Measurements from ENCODE around the gene SPINK1.

Gene SPINK1

GRCh38 chr5:147821766-147822165, 9.7 kb downstream of the SPINK1 start:
- no peak overlapping the region for H2BK5ac ChIP-seq (ENCODE audit: low read depth, low read length, poor library complexity, severe bottlenecking)
- H3K4me2 ChIP-seq (ENCODE audit: low read length, poor library complexity, severe bottlenecking), result no peak overlapping the region
- no peak overlapping the region for H2BK120ac ChIP-seq (ENCODE audit: low read depth, low read length)
- H2BK12ac ChIP-seq (ENCODE audit: low read length in 2 of 2), result no peak overlapping the region
- no peak overlapping the region for H4K91ac ChIP-seq (ENCODE audit: low read length)
- no peaks in the 10 kb centered on the region for H3K79me1 ChIP-seq (replicated peaks; ENCODE audit: low read length, poor library complexity, severe bottlenecking)
- H3K9me3 ChIP-seq (ENCODE audit: control insufficient read depth, low read length), result no peaks in the 10 kb centered on the region
- no peak overlapping the region for H3K27ac ChIP-seq (ENCODE audit: low read length, poor library complexity, severe bottlenecking)
- no peaks in the 10 kb centered on the region for H3K4me1 ChIP-seq (ENCODE audit: control insufficient read depth, insufficient read depth, low read depth, low read length)
- H2AFZ ChIP-seq (ENCODE audit: low read depth, low read length), result no peak overlapping the region
- DNase-seq, result no peak
- H4K8ac ChIP-seq (ENCODE audit: low read length), result no peak overlapping the region
- H3K18ac ChIP-seq (ENCODE audit: low read depth in 1 of 2, low read length in 2 of 2), result no peak overlapping the region
- no peaks in the 10 kb centered on the region for H3K27me3 ChIP-seq (ENCODE audit: control insufficient read depth in 1 of 2, insufficient read depth in 1 of 2, low read length in 2 of 2)
- H3K9ac ChIP-seq (ENCODE audit: low read length), result no peak overlapping the region
- H2AK5ac ChIP-seq (ENCODE audit: low read length, severe bottlenecking), result no peak overlapping the region
- H3K4ac ChIP-seq (ENCODE audit: low read depth in 1 of 2, low read length in 2 of 2), result no peak overlapping the region
- no peak overlapping the region for H3K4me3 ChIP-seq (ENCODE audit: insufficient read depth in 1 of 2, low read depth in 1 of 2, low read length in 2 of 2)
- H3K23ac ChIP-seq (ENCODE audit: low read length in 2 of 2), result no peak overlapping the region
- H3K14ac ChIP-seq (ENCODE audit: low read length in 2 of 2), result no peak overlapping the region
- H2BK15ac ChIP-seq (ENCODE audit: low read depth, poor library complexity, severe bottlenecking), result no peak overlapping the region
- 81% methylated on average over 4 of the region's 5 CpGs for WGBS
- no peaks in the 10 kb centered on the region for H3K36me3 ChIP-seq (ENCODE audit: control insufficient read depth in 1 of 2, insufficient read depth in 2 of 2, low read depth in 1 of 2, low read length in 2 of 2)

- Histone ChIP-seq H2AFZ (ENCODE audit: low read depth, low read length) (no peak overlapping the region), H3K4me1 (ENCODE audit: control insufficient read depth, insufficient read depth, low read depth, low read length) (no peaks in the 10 kb centered on the region), H2BK12ac (ENCODE audit: low read length in 2 of 2) (no peak overlapping the region), H3K9me3 (ENCODE audit: control insufficient read depth, low read length) (no peaks in the 10 kb centered on the region), H3K4ac (ENCODE audit: low read depth in 1 of 2, low read length in 2 of 2) (no peak overlapping the region), H4K91ac (ENCODE audit: low read length) (no peak overlapping the region), H3K4me2 (ENCODE audit: low read length, poor library complexity, severe bottlenecking) (no peak overlapping the region), H3K27ac (ENCODE audit: low read length, poor library complexity, severe bottlenecking) (no peak overlapping the region), H4K8ac (ENCODE audit: low read length) (no peak overlapping the region), H2AK5ac (ENCODE audit: low read length, severe bottlenecking) (no peak overlapping the region), H3K4me3 (ENCODE audit: insufficient read depth in 1 of 2, low read depth in 1 of 2, low read length in 2 of 2) (no peak overlapping the region), H3K23ac (ENCODE audit: low read length in 2 of 2) (no peak overlapping the region), H3K27me3 (ENCODE audit: control insufficient read depth in 1 of 2, insufficient read depth in 1 of 2, low read length in 2 of 2) (no peaks in the 10 kb centered on the region), H3K14ac (ENCODE audit: low read length in 2 of 2) (no peak overlapping the region), H3K79me1 (replicated peaks; ENCODE audit: low read length, poor library complexity, severe bottlenecking) (no peaks in the 10 kb centered on the region), H3K36me3 (ENCODE audit: control insufficient read depth in 1 of 2, insufficient read depth in 2 of 2, low read depth in 1 of 2, low read length in 2 of 2) (no peaks in the 10 kb centered on the region), H2BK5ac (ENCODE audit: low read depth, low read length, poor library complexity, severe bottlenecking) (no peak overlapping the region), H3K18ac (ENCODE audit: low read depth in 1 of 2, low read length in 2 of 2) (no peak overlapping the region), H2BK15ac (ENCODE audit: low read depth, poor library complexity, severe bottlenecking) (no peak overlapping the region), H2BK120ac (ENCODE audit: low read depth, low read length) (no peak overlapping the region), H3K9ac (ENCODE audit: low read length) (no peak overlapping the region)
- WGBS, result no CpG with 5 or more reads among the region's 1 CpG
- DNase-seq, result no peak
Measured at GRCh38 chr5:147819261-147819770, 12.2 kb downstream of the SPINK1 start.

GRCh38 chr5:147818290-147818689, 13.2 kb downstream of the SPINK1 start:
- Histone ChIP-seq H3K4me3 (ENCODE audit: insufficient read depth in 1 of 2, low read depth in 1 of 2, low read length in 2 of 2) (no peak overlapping the region), H3K27me3 (ENCODE audit: control insufficient read depth in 1 of 2, insufficient read depth in 1 of 2, low read length in 2 of 2) (no peaks in the 10 kb centered on the region), H2AK5ac (ENCODE audit: low read length, severe bottlenecking) (no peak overlapping the region), H2BK120ac (ENCODE audit: low read depth, low read length) (no peak overlapping the region), H2BK5ac (ENCODE audit: low read depth, low read length, poor library complexity, severe bottlenecking) (no peak overlapping the region), H3K9ac (ENCODE audit: low read length) (no peak overlapping the region), H3K4me2 (ENCODE audit: low read length, poor library complexity, severe bottlenecking) (no peak overlapping the region), H2BK15ac (ENCODE audit: low read depth, poor library complexity, severe bottlenecking) (no peak overlapping the region), H3K4ac (ENCODE audit: low read depth in 1 of 2, low read length in 2 of 2) (no peak overlapping the region), H4K8ac (ENCODE audit: low read length) (no peak overlapping the region), H3K36me3 (ENCODE audit: control insufficient read depth in 1 of 2, insufficient read depth in 2 of 2, low read depth in 1 of 2, low read length in 2 of 2) (no peaks in the 10 kb centered on the region), H3K79me1 (replicated peaks; ENCODE audit: low read length, poor library complexity, severe bottlenecking) (no peaks in the 10 kb centered on the region), H3K23ac (ENCODE audit: low read length in 2 of 2) (no peak overlapping the region), H3K27ac (ENCODE audit: low read length, poor library complexity, severe bottlenecking) (no peak overlapping the region), H2AFZ (ENCODE audit: low read depth, low read length) (no peak overlapping the region), H3K4me1 (ENCODE audit: control insufficient read depth, insufficient read depth, low read depth, low read length) (no peaks in the 10 kb centered on the region), H3K14ac (ENCODE audit: low read length in 2 of 2) (no peak overlapping the region), H3K9me3 (ENCODE audit: control insufficient read depth, low read length) (no peaks in the 10 kb centered on the region), H2BK12ac (ENCODE audit: low read length in 2 of 2) (no peak overlapping the region), H3K18ac (ENCODE audit: low read depth in 1 of 2, low read length in 2 of 2) (no peak overlapping the region), H4K91ac (ENCODE audit: low read length) (no peak overlapping the region)
- DNase-seq, result no peak
- WGBS, result 11% methylated on average over 1 of the region's 1 CpG

- H3K4me2 ChIP-seq (ENCODE audit: low read length, poor library complexity, severe bottlenecking), result no peak overlapping the region
- H2BK120ac ChIP-seq (ENCODE audit: low read depth, low read length), result no peak overlapping the region
- no peak overlapping the region for H4K91ac ChIP-seq (ENCODE audit: low read length)
- no peaks in the 10 kb centered on the region for H3K79me1 ChIP-seq (replicated peaks; ENCODE audit: low read length, poor library complexity, severe bottlenecking)
- H3K23ac ChIP-seq (ENCODE audit: low read length in 2 of 2), result no peak overlapping the region
- no peak overlapping the region for H2BK5ac ChIP-seq (ENCODE audit: low read depth, low read length, poor library complexity, severe bottlenecking)
- no peak overlapping the region for H3K27ac ChIP-seq (ENCODE audit: low read length, poor library complexity, severe bottlenecking)
- no peak overlapping the region for H2BK15ac ChIP-seq (ENCODE audit: low read depth, poor library complexity, severe bottlenecking)
- H3K36me3 ChIP-seq (ENCODE audit: control insufficient read depth in 1 of 2, insufficient read depth in 2 of 2, low read depth in 1 of 2, low read length in 2 of 2), result no peaks in the 10 kb centered on the region
- H3K4me1 ChIP-seq (ENCODE audit: control insufficient read depth, insufficient read depth, low read depth, low read length), result peaks cover 1% of the 10 kb centered on the region
- 88% methylated on average over 1 of the region's 1 CpG for WGBS
- H2AFZ ChIP-seq (ENCODE audit: low read depth, low read length), result no peak overlapping the region
- no peak overlapping the region for H2BK12ac ChIP-seq (ENCODE audit: low read length in 2 of 2)
- no peaks in the 10 kb centered on the region for H3K9me3 ChIP-seq (ENCODE audit: control insufficient read depth, low read length)
- DNase-seq, result no peak
- H3K4ac ChIP-seq (ENCODE audit: low read depth in 1 of 2, low read length in 2 of 2), result no peak overlapping the region
- no peak overlapping the region for H3K4me3 ChIP-seq (ENCODE audit: insufficient read depth in 1 of 2, low read depth in 1 of 2, low read length in 2 of 2)
- H3K18ac ChIP-seq (ENCODE audit: low read depth in 1 of 2, low read length in 2 of 2), result no peak overlapping the region
- no peak overlapping the region for H3K14ac ChIP-seq (ENCODE audit: low read length in 2 of 2)
- no peak overlapping the region for H3K9ac ChIP-seq (ENCODE audit: low read length)
- no peak overlapping the region for H4K8ac ChIP-seq (ENCODE audit: low read length)
- no peaks in the 10 kb centered on the region for H3K27me3 ChIP-seq (ENCODE audit: control insufficient read depth in 1 of 2, insufficient read depth in 1 of 2, low read length in 2 of 2)
- no peak overlapping the region for H2AK5ac ChIP-seq (ENCODE audit: low read length, severe bottlenecking)
Measured at GRCh38 chr5:147813696-147814095, 17.8 kb downstream of the SPINK1 start.
